HG03571 (cell line): ENCODE data around the gene IL26.
"Not testable (repeated sequence)": the region's sequence is repeated elsewhere in the genome, so short reads cannot be mapped to it uniquely, and the experiment has no call there.

Experiments
- ATAC-seq: cut with Tn5 transposase; IDR thresholded peaks from one replicate; pipeline ENCODE4 v1.9.1; 2021; ENCODE audit not compliant: unreplicated experiment

IL26 gene

DNA sequence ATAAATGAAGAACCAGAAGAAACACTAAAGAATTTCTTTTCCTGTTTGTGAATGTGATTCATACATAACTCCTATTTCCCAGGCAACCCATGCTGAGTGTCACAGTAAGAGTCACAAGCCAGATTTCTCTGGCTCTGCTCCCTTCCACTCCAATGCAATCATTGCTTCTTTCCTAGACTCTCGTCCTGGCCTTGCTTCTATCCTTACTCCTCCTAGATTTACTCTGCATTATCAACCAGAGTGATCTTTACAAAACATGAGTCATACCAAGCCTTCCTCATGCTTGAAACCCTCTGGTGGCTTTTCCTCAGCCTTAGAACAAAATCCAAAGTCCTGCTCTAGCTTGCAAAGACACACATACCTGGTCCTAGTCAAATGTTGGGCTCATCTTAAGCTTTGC lies 14.5 kb upstream of the IL26 start:
- no peak for ATAC-seq

DNA sequence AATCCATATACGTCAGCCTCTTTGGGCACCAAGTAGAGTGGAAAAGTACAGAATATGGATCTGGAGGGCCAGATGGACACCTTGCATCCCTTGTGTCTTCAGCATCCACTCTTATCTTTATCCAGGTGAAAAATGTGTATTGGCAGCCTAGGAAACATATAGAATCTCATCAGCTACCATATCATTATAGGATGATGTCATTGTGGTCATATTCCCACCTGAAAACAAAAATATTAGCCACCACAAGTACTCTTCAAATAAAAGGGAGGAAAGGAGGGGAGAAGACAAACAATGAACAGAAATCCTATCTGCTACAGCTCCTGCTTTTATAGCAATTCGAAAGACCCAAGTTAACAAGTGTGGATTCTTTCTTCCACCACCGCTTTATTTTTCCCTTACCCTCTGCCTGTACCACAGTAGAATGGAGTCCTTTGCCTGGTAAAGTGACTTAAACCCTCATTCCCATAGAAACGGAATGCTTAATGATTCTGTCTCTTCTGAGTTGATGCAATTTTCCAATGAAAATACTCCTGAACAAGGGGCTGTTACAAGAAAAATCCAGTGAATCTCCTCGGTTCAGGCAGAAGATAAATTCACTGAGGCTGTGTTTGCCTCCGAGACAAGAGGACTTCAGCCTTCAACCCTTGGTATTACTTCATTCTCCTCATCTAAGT lies 13.8 kb upstream of the IL26 start:
- no peak for ATAC-seq

DNA sequence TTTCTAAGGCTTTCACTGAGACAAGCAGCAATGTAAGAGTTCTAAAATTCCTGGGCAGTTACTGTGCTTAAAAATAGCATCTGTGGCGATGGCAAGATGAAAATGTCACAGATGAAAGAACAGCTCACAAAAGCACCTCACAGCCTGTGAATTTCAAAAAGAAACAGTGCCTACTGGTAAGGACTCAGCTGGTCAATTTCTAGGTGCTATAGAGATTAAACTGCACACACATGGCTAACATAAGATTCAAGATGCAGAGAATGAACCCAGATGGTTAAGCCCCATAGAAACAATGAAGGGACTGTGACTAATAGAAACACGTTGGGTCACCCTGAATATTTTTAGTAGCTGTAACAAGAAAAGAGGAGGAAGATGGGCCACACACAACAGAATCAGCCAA lies 12.0 kb upstream of the IL26 start:
- no peak for ATAC-seq

DNA sequence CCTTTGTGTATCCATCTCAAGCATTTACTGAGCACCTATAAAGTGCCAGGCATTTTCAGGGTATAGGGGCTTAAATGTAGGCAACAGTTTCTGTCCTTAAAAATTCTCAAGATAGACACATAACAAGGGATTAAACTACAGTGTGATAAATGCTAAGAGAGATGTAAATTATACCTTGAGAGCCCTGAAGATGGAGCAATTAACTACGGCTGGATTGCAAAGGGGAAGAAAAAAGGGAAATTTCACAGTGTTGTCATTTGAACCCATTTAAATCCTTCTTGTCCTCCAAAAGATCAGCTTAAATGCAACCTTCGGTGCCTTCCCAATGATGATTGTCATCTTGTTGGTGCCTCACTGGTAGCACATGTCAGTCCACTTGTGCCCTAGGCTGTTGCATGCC lies 11.5 kb upstream of the IL26 start:
- no peak for ATAC-seq

DNA sequence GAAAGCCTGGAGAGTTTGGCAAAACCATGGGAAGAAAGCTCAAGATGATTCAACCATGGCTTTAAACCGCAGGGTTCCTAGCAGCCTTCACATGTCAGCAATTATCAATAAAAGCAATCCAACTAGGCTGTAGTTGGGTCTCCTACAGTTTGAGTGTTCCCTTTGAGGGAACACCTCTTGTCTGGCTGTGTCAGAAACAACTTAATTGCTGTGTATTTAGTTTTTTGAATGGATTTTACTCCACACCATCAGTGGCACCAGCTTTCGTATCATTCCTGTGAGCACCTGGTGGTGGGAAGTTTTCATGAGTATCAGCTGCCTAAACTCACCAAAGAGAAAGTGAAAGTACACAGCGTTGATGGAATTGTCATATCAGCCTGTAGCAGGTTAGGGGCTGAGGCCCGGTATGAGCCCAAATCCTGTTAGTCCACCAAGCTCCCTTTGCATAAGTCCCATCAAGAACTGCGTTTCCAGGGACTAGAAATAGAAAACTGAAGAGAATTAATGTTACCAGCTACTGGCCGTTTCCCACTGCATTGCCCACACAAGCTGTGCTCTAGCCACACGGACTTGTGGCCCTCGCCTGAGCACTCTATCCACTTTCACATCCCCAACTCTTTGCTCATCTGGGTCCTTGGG lies 10.9 kb upstream of the IL26 start:
- ATAC-seq: peak; percentile 65

DNA sequence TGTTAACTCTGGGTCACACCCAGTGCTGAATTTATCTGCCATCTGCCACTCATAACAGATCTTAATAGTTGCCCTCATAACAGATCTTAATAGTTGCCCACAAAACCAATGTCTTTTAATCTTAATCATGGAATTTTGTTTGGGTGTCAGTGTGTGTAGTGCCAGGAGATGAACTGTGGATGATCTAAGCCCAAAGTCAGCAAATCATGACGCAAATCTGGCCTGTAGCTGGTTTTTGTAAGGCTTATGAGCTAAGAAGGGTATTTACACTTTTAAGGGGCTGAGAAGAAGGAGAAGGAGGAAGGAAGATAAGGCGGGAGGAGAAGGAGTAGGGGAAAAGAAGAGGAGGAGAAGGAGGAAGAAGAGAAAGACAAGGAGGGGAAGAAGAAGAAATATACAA lies 10.0 kb upstream of the IL26 start:
- ATAC-seq: no peak

DNA sequence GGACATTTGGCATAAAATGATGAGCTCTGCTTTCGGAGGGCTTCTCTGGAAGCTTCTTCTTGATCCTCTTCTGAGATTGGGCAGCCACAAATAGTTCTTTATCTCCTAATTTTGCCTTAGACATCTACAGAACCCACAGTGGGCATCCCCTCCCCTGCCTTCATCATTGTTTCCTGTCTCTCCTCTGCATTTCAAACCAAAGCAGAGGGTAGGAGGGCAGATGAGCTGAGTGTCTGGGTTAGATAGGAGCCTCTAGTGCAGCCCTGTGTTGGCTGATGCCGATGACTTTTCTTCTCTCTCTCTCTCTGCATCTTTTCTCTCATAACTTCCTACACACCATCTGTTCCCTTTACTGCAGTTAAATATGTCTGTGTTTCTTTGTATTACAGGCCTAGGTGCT lies 8.5 kb upstream of the IL26 start:
- no peak for ATAC-seq

DNA sequence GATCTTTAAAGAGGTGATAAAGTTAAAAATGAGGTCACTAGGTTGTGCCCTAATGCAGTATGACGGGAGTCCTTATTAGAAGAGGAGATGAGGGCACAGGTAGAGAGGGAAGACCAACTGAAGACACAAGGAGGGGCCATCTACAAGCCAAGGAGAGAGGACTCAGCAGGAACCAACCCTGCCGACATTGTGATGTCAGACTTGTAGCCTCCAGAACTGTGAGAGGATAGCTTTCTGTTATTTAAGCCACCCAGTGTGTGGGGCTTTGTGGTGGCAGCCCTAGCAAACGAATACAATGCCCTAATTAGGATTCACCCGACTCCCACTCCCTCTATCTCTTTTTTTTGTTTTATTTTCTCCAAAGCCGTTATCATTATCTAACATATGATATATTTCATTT lies 7.9 kb upstream of the IL26 start:
- no peak for ATAC-seq

DNA sequence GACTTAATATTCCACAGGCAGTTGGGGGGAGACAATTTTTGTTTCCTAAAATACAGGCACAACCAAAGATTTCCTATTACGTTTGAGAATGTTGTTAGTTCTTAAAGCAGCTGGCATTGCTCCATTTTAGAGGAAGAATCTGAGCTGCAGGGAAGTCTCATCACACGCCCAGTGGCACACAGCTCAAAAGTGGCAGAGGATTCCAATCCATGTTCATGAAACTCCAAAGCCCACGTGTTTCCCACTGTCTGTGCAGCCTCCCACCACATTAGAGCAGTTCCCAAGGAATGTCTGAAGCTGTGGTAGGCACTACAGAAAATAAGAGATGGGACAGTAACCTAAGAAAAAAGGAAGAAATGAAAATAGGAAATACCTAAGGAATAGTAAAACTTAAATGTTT lies 6.1 kb upstream of the IL26 start:
- no peak for ATAC-seq

DNA sequence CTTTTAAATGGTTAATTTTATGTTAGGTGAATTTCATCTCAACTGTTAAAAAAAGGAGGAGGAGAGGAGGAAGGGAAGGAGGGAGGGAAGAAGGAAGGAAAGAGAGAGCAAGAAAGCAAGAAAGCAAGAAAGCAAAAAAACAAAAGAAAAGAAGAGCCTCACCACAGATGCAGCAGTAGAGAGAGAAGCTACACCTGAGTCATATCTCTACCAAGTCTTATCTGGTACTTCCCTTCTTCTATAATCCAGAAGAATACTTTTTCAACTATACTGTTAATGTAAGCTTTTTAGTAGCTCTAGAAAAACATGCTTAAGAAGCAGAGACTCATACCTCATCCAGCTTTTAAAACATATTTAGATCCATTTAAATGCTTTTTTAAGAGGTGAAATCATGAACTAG lies 5.6 kb upstream of the IL26 start:
- no peak for ATAC-seq

DNA sequence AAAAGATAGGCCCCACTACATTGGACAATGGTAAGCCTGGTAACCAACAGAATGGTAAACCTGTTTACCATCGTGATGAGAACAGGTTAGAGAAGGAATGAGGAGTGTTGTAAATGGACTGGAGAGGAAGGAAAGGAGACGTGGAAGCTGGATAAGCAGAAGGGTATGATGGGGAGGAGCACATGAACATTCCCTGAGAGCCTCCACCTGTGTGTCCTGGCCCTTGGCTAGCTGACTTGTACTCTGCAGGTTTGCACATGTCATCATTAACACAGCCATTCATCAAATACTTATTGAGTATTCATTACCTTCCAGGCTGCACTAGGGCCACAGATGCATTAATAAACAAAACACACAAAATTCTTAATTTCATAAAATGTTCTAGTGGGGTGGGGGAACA lies 4.3 kb upstream of the IL26 start:
- no peak for ATAC-seq

DNA sequence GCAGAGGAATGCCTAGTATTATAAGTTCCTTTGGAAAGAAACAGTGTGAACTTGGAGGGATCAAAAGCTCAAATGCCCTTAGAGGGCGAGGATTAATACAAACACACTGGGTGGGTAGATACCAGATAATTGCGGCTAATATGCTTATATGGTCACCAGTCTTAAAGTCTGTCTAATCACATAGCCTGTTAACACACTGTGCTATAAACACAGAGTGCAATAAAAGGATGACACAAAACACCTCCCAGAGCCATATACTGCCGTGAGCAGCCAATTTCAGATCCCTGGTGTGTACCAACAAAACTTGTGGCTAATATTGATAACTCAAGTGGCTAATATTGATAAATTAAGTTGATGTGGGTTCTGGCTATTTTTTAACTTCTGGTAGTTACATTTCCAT lies 1.7 kb upstream of the IL26 start:
- ATAC-seq: no peak

DNA sequence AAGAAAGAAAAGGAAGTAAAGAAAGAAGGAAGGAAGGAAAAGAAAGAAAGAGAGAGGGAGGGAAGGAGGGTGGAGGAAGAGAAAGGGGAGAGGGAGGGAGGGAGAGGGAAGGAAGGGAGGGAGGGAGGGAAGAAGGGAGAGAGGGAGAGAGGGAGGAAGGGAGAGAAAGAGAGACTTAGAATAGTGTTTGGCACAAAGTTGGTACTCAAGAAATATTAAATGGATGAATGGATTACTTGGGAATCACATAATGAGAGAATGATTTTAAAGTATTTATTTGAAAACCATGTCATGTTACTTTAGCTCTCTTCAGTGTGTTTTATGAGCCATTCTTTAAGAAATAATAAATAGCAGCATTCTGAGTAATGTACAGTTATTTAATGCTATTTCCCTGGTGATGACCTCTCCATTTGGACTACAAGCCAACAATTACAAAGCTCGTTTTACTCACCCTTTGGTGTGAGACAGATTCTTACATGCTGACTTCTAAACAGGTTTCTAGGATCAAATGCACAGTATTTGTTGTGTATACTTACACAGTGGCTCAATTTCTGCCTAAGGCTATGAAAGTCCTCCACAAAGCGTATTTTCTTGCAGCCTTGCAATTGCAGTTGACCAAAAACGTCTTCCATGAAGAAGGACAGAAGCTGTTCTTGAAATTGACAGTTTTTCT lies 861 bp downstream of the IL26 start:
- no peak for ATAC-seq

DNA sequence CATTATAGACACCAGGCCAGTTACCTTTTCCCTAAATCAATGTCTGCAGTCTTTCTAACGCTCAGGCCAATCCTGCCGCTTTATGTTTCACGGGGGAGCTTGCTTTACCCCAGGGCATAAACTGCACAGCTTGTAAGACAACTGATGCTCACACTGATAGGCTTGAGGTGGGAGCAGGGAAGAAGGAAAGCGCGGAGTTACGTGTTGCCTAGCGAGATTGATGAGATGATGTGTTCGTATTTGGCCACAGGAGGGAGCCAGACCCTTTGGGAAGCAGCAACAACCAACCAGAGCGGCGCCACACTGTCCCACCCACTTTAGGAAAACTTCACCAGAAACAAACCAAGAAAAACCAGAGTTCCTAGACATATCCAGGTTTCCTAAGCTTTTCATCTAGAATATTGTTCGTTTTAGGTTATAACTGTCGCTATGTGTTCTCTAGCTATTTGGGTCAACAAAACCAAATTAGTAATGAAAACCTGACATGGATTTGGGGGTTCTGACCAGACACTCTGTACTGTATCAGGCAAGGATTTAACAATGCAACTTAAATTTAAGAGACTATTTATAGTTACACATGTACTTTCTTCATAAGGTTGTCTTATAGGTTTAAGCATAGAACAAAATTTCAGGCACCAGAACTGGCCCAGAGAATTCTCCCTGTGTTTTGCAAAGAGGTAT lies 2.4 kb downstream of the IL26 start:
- peak; percentile 89 for ATAC-seq

DNA sequence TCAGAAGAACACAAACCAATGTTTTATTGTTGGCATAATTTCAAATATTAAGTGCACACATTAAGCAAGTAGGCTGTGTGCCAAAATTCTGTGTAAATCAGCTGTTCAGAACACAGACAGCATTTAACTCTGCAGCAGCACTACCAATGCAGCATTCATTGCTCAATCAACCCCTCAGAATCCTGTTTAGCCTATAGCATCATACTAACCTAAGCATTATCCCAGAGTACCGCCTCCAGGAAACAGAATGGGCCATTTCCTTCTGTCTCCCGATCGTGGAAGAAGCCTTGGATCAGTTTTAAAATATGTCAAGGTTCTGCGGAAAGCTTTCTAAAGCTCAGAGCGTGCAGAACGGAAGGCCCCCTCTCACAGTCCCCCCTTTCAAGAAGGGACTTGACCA lies 3.3 kb downstream of the IL26 start:
- ATAC-seq: no peak

DNA sequence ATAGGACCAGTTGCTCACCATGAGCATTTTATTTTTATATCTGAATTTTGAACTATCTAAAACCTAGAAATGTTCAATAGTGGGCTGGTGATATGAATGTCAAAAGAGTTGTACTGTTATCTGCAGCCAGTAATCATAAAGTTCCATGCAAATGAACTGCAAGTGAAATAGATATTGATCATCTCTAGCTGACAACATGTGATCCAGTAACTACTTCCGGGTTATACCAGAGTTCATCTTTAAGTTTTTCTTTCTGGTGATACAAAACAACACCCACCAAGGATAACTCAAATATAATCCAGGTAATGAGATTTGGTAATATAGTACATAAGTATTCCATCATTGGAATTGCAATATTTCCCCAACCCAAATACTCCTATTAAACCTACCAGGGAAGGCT lies 4.1 kb downstream of the IL26 start:
- ATAC-seq: no peak

DNA sequence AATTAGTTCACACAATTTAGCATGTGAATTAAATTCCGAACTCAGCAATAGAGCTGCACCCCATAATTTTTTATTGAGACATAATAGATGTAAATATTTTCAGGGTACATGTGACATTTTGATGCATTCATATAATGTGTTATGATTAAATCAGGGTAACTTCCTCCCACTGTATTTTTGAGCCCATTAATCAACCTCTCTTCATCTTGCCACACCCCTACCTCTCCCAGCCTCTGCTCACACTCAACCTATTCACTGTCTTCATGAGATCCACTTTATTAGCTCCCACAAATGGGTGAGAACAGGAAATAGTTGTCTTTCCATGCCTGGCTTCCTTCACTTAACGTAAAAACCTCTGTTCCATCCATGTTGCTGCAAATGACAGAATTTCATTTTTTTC lies 14.7 kb downstream of the IL26 start:
- no peak for ATAC-seq

DNA sequence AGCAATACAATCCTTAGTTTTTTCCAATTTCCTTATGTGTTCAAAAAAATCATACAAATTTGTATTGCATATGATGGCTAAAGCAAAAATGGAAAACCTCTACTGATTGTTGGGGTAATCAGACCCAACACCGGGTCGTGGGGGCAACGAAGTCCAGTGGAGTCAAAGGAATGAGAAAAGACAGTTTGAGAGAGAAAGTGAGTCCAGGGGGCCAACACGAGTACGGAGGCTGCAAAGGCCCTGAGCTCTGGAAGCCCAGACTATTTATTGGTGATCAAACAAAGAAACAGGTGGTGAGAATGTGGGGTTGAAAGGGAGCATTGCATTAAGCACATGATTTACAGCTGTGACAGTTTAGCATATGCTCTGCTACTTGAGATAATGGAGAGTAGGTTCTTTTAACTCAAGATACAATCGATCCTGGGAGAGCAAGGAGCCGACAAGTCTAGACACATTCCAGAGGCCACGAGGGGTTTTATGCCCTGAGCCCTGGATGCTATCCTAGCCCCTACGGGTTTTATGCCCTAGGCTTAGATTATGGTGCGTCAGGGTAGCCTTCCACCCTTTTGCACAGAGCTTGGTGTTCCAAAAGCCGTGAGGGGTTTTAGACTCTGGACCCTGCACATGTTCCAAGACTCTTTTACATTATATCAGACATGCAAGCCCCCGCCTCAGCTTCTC lies 16.4 kb downstream of the IL26 start:
- ATAC-seq: not testable (repeated sequence)

DNA sequence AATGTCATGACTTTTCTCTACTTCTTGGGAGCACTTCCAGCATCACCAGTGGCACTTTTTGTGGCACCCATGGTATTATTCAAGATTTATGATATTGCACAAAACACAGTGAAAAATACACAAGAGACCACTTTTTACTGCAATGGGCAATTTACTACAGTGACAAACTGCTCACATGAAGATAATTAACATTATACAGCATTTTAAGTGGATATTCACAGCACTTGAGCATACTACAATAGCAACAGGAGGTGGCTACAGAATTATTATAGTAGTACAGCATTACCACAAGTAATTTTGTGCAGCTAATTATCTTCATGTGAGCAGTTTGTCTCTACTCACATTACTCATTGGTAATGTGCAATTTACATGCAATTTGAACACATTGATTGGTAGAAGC lies 18.3 kb downstream of the IL26 start:
- ATAC-seq: no peak

DNA sequence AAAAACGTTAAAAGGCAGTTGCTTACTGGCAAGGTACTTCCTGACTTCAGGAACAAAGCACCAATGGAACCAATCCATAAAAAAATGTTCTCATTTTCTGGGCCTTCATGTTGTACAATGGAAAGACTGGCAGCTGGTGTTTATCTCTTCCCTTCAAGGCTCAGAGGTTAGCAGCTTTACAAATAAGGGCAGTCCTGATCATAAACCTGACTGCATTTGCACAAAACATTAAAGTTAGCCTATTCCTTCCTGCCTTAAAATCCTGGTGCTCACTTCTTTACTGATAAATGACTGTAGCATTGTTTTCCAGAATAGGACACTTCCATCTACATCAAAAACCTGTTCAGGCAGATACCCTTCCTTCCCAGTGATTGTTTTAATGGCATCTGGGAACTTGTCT lies 19.2 kb downstream of the IL26 start:
- no peak for ATAC-seq

DNA sequence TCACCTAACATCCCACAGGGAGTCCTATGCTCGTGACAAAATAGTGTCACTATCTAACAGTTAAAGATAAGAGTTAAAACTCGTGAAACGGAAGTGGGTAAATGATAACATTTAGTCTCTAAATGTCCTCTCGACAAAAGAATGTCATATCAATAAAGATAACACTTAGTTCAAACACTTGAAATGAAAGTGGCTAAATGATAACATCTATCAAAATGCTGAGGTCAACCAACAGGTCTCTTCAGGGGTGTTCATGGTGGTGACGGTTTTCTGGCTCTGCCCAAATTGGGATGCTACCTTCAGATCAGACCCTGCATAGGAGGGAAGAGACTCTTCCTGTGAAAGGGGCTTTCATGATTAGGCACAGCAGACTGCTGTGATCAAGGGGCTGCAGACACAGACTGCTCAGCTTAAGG lies 22.1 kb downstream of the IL26 start:
- no peak for ATAC-seq
